Activated CD4-positive, alpha-beta T cell treated with anti-CD3 and anti-CD28 coated beads, Interleukin-2, amount 10 ng/mL, durations not matched to agents 7 days and 5 days (primary cell): ENCODE data around the gene MORN4. TPM values are rescaled to one million over a fixed set of nuclear protein-coding genes. Genes with fewer than 3 reads are reported as not detected.

Source experiments
- total RNA-seq, 2 experiments: library from RNA; stranded (reverse); gene quantifications; one replicate each; pipeline ENCODE4 v1.2.3, GENCODE V29; 2021

MORN4 gene
- total RNA-seq, 2 experiments from 2014 or later: 1.2 to 1.3 TPM

Other genes with a start within 250 kb of the MORN4 start
- gene RRP12, start 232.2 kb downstream of the MORN4 start, total RNA-seq: 10 to 100 TPM; 20.1 to 21.6 TPM
- gene PGAM1, start 207.3 kb downstream of the MORN4 start, total RNA-seq: 100 to 1,000 TPM; 380 to 406 TPM
- gene EXOSC1, start 187.5 kb downstream of the MORN4 start, total RNA-seq: 10 to 100 TPM; 45.5 to 50.0 TPM
- 10 to 100 TPM; 38.5 to 39.3 TPM for gene ZDHHC16, start 187.3 kb downstream of the MORN4 start, total RNA-seq
- 10 to 100 TPM; 64.7 to 68.6 TPM for gene MMS19, start 135.1 kb downstream of the MORN4 start, total RNA-seq
- gene UBTD1, start 134.6 kb downstream of the MORN4 start, total RNA-seq: under 1 TPM; 0.50 to 0.72 TPM
- under 1 TPM in 1 of 2 experiments, not detected in 1; 0.37 TPM for gene ANKRD2, start 60.7 kb downstream of the MORN4 start, total RNA-seq
- gene HOGA1, start 49.1 kb downstream of the MORN4 start, total RNA-seq: not detected
- gene C10orf62, start 43.8 kb downstream of the MORN4 start, total RNA-seq: not detected
- gene PI4K2A, start 7.2 kb upstream of the MORN4 start, total RNA-seq: 10 to 100 TPM in 1 of 2 experiments, 1 to 10 TPM in 1; 9.9 to 10.1 TPM
- gene AVPI1, start 53.7 kb upstream of the MORN4 start, total RNA-seq: under 1 TPM; 0.58 to 0.94 TPM
- 1 to 10 TPM; 1.3 to 1.8 TPM for gene MARVELD1, start 80.2 kb upstream of the MORN4 start, total RNA-seq
- gene ZFYVE27, start 103.6 kb upstream of the MORN4 start, total RNA-seq: 10 to 100 TPM; 23.9 to 31.9 TPM
- gene SFRP5, start 138.5 kb upstream of the MORN4 start, total RNA-seq: not detected
- 10 to 100 TPM; 12.2 to 12.6 TPM for gene GOLGA7B, start 216.3 kb upstream of the MORN4 start, total RNA-seq